Pericardium fibroblast (primary cell): ENCODE data around the gene MOV10. TPM values are rescaled to one million over a fixed set of nuclear protein-coding genes. Genes with fewer than 3 reads are reported as not detected.

Experiments
- total RNA-seq: library from RNA; depleted of rRNA; stranded (reverse); fragments of >200 nt; gene quantifications from 2 replicates; pipeline ENCODE4 v1.2.3, GENCODE V29; 2015

The MOV10 gene
- total RNA-seq: 28.4 and 29.1 TPM in 2 replicates

GRCh38 chr1:112674440-112674985, at the start of gene MOV10:
MOV10 (plus strand) TSS chr1:112674659; CDS start chr1:112674913, 254 bp downstream.

GRCh38 chr1:112706505-112707220, 32.2 kb downstream of the MOV10 start, which contains the start of gene RHOC:
RHOC (minus strand) TSS chr1:112707127; CDS start chr1:112703799, 3,328 bp downstream.

GRCh38 chr1:112715264-112716053, 41.0 kb downstream of the MOV10 start, which contains the start of gene PPM1J:
PPM1J (minus strand) TSS chr1:112715332; CDS start chr1:112715301, 31 bp downstream.

Other genes starting within 250 kb of the MOV10 start
- 1.6 and 2.1 TPM in 2 replicates for gene WNT2B, start 165.7 kb upstream of the MOV10 start, total RNA-seq
- gene ST7L, start 55.5 kb upstream of the MOV10 start, total RNA-seq: 13.8 and 15.9 TPM in 2 replicates
- gene CAPZA1, start 54.8 kb upstream of the MOV10 start, total RNA-seq: 172 and 202 TPM in 2 replicates
- gene RHOC, start 32.5 kb downstream of the MOV10 start, total RNA-seq: 361 and 588 TPM in 2 replicates
- 2.0 and 3.3 TPM in 2 replicates for gene PPM1J, start 40.7 kb downstream of the MOV10 start, total RNA-seq